Upper lobe of right lung (tissue), 1 donor: Measurements from ENCODE around the gene CLCA2. TPM values are rescaled to one million over a fixed set of nuclear protein-coding genes. Genes with fewer than 3 reads are reported as not detected.

Experiments
- ATAC-seq: fragments of 200-7000 bp; cut with Tn5 transposase; one replicate; pipeline ENCODE4 v1.9.1; 2020; ENCODE audit warnings: mild to moderate bottlenecking, moderate library complexity
- DNase-seq: peaks from one replicate; pipeline ENCODE4 v3.0.0-alpha.2; 2020
- H3K27ac ChIP-seq: fragments of 200-600 bp; one replicate; pipeline ENCODE4 v1.8.0; 2022
- H3K27me3 ChIP-seq: fragments of 200-600 bp; one replicate; pipeline ENCODE4 v1.8.0; 2022; ENCODE audit warnings: mild to moderate bottlenecking
- H3K36me3 ChIP-seq: fragments of 200-600 bp; one replicate; pipeline ENCODE4 v1.8.0; 2022
- H3K4me1 ChIP-seq: fragments of 200-600 bp; one replicate; pipeline ENCODE4 v1.8.0; 2022
- H3K4me3 ChIP-seq: fragments of 200-600 bp; one replicate; pipeline ENCODE4 v1.8.0; 2022; ENCODE audit warnings: mild to moderate bottlenecking
- H3K9me3 ChIP-seq: fragments of 200-600 bp; one replicate; pipeline ENCODE4 v1.8.0; 2022
- intact Hi-C: fragments of 100-400 bp; cut with DNase I; formaldehyde crosslinking; loops from one replicate; pipeline ENCODE4 v1.11.0; 2022
- total RNA-seq: library from RNA; stranded (reverse); fragmentation: NEBNext Ultra II Directional; extraction: Animal tissue kit (Norgen Biotek cat#: 25700); gene quantifications from one replicate; pipeline ENCODE4 v1.2.1, GENCODE V29; 2021
- TF ChIP-seq, protein P1 (sequence below): fragments of 200-600 bp; IDR thresholded peaks from one replicate; pipeline ENCODE4 v1.8.0; 2022; ENCODE audit warnings: antibody characterized with exemption
- donor health status: DM: no; HTN: yes; CAD: no; lungs with severe emphysema.

CLCA2 gene
- total RNA-seq, 1 donor from 2014 or later, result not detected

DNA sequence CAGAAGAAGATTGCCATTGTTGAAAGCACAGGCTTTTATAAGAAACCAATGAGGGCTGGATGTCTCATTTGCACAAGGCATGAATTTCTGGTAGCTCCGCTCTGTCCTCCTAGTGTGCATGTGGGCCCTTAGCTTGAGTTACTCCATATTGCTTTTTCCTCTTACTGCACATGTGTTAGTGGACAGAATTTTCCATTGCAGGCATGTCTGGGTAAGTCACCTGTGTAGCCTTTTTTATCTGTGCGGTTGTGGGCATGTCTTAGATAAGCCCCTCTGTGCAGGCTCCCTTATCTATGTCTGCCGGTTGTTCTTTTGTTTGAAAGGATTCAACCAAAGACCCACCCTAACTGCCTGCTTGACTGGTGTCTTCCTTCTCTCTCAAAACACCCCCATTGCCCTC lies 37.5 kb downstream of the CLCA2 start:
- TF ChIP-seq, protein P1, sequence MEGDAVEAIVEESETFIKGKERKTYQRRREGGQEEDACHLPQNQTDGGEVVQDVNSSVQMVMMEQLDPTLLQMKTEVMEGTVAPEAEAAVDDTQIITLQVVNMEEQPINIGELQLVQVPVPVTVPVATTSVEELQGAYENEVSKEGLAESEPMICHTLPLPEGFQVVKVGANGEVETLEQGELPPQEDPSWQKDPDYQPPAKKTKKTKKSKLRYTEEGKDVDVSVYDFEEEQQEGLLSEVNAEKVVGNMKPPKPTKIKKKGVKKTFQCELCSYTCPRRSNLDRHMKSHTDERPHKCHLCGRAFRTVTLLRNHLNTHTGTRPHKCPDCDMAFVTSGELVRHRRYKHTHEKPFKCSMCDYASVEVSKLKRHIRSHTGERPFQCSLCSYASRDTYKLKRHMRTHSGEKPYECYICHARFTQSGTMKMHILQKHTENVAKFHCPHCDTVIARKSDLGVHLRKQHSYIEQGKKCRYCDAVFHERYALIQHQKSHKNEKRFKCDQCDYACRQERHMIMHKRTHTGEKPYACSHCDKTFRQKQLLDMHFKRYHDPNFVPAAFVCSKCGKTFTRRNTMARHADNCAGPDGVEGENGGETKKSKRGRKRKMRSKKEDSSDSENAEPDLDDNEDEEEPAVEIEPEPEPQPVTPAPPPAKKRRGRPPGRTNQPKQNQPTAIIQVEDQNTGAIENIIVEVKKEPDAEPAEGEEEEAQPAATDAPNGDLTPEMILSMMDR, result no peak
- H3K4me3 ChIP-seq, result no peak overlapping the region
- intact Hi-C loops, result no loop called here
- DNase-seq (no peak), ATAC-seq (no peak)
- H3K4me1 ChIP-seq, result peaks cover 9% of the 10 kb centered on the region
- H3K9me3 ChIP-seq, result no peaks in the 10 kb centered on the region
- H3K27me3 ChIP-seq, result no peaks in the 10 kb centered on the region
- no peak overlapping the region for H3K27ac ChIP-seq
- H3K36me3 ChIP-seq, result no peaks in the 10 kb centered on the region

DNA sequence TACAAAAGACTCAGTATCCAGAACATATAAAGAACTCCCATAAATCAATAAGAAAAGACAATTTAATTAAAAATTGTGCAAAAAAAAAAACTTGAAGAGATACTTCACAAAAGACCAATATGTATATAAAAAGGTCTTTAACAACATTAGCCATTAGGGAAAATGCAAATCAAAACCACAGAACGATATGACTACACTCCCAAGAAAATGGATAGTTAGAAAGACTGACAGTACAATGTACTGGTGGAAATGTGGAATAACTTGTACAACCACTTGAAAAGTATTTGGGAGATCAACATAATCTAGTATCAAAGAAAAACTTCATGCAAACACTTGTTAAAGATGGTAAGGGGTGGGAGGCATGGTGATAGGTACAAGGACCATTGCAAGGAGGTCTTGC lies 40.8 kb downstream of the CLCA2 start:
- DNase-seq (no peak), ATAC-seq (no peak)
- no peak overlapping the region for H3K4me3 ChIP-seq
- peaks cover 9% of the 10 kb centered on the region for H3K4me1 ChIP-seq
- TF ChIP-seq, protein P1, result no peak
- H3K9me3 ChIP-seq, result no peaks in the 10 kb centered on the region
- no peak overlapping the region for H3K27ac ChIP-seq
- intact Hi-C loops, result no loop called here
- no peaks in the 10 kb centered on the region for H3K36me3 ChIP-seq
- H3K27me3 ChIP-seq, result no peaks in the 10 kb centered on the region

DNA sequence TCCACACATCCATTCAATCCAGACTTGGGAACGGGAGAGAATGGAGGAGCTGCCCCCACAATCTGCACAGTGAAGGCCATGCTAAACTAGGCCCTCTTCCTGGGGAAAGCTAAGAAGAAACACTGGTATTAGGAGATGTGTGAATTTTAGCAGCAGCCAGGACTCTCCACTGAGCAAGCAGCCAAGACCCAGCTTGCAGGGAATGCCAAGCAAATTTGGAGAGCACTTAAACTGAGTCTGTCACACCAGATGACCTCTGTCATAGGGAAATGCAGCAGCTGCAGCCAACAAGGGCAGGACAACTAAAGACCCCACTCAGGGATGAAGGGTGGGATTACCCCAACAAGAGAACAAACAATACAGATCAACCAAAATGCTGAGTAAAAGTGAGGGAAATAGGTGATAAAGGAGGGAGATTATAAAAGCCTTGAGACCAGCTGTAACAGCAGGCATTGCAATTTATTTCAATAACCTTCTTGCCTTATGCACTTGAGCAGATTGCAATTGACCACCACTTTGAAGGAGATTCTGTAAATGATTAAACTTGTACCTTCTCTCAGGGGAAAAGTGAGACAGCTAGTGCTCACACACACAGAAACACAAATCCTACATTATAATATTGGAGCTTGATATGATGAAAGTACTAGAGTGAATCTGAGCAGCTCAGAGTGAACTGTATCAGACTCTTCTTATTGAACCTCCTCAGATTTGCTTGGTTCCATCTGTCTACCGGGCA lies 42.3 kb downstream of the CLCA2 start:
- TF ChIP-seq, protein P1, result no peak
- Histone ChIP-seq H3K27ac (no peak overlapping the region), H3K4me1 (peaks cover 2% of the 10 kb centered on the region), H3K27me3 (no peaks in the 10 kb centered on the region), H3K36me3 (no peaks in the 10 kb centered on the region), H3K4me3 (no peak overlapping the region), H3K9me3 (no peaks in the 10 kb centered on the region)
- DNase-seq (no peak), ATAC-seq (peak; percentile 48)
- intact Hi-C loops, result no loop called here

DNA sequence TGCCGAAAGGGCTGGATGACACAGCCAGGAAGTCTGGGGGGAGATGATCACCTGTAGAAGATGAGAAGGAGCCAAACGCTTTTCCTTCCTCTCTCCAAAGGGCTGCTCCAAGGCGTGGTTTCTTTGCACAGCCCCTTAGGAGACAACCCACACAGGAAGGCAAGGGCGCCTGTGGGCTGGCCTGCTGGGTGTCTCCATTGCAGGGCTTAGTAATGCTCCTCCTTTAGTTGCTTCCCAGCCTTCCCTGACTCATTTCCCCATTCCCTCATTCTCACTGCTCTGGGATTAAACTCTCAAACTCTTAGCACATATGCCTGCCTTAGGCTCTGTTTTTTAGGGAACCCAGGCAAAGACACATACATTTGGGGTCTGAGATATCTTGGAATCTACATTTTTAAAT lies 43.0 kb downstream of the CLCA2 start:
- H3K36me3 ChIP-seq, result no peaks in the 10 kb centered on the region
- no peak for DNase-seq
- no peaks in the 10 kb centered on the region for H3K27me3 ChIP-seq
- intact Hi-C loops, result no loop called here
- H3K27ac ChIP-seq, result no peak overlapping the region
- no peaks in the 10 kb centered on the region for H3K9me3 ChIP-seq
- peaks cover 2% of the 10 kb centered on the region for H3K4me1 ChIP-seq
- TF ChIP-seq, protein P1, result no peak
- peak; percentile 38 for ATAC-seq
- H3K4me3 ChIP-seq, result no peak overlapping the region

DNA sequence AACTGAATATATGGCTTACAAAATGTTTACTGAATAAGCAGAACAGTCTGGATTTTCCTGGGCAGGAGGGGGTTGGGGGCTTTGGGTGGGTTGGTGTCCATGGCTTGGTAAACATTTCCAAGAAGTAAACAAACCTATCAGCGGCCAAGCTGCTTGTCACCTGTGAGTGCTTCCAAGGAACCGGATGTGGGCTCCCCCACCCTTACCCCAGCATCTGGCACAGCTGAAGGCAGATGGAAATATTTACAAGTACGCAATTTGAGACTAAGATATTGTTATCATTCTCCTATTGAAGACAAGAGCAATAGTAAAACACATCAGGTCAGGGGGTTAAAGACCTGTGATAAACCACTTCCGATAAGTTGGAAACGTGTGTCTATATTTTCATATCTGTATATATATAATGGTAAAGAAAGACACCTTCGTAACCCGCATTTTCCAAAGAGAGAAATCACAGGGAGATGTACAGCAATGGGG lies 44.6 kb downstream of the CLCA2 start, which contains the start of gene CLCA1:
Gene CLCA1 (plus strand): TSS at position 427 of the 477 bp plus-strand sequence. CDS start 45 bp downstream, at position 472.
- no peaks in the 10 kb centered on the region for H3K36me3 ChIP-seq
- no peak for DNase-seq
- H3K27ac ChIP-seq, result no peak within 1 kb of the TSS
- TF ChIP-seq, protein P1, result no peak
- ATAC-seq, result no peak
- no peak within 1 kb of the TSS for H3K4me3 ChIP-seq
- intact Hi-C loops, result no loop called here
- no peaks in the 10 kb centered on the region for H3K27me3 ChIP-seq
- no peaks in the 10 kb centered on the region for H3K9me3 ChIP-seq
- peaks cover 2% of the 10 kb centered on the region for H3K4me1 ChIP-seq
